PFSK-1 (cell line): ENCODE measurements around the gene PIKFYVE.

Experiments
- FOXP2 ChIP-seq: optimal IDR thresholded peaks from 2 replicates; pipeline ENCODE3; 2011; ENCODE audit warnings: borderline replicate concordance, control low read depth, inconsistent platforms; ENCODE audit not compliant: insufficient read depth; ENCODE audit errors: extremely low read length, extremely low read depth
- POLR2AphosphoS5 ChIP-seq: IDR thresholded peaks from 2 replicates; pipeline ENCODE4 v1.6.1; 2012; ENCODE audit warnings: low read depth, mild to moderate bottlenecking, control low read depth, low read length, moderate library complexity
- REST ChIP-seq, 2 experiments: IDR thresholded peaks; 2 replicates each; pipeline versions ENCODE4 v1.6.1 to v1.8.0; 2011 to 2012; ENCODE audit warnings: low read depth in 2 of 2, low read length in 2 of 2, control low read depth in 1 of 2, inconsistent platforms in 1 of 2, mild to moderate bottlenecking in 1 of 2, moderate library complexity in 1 of 2; ENCODE audit not compliant: insufficient read depth in 1 of 2
- SIN3A ChIP-seq: IDR thresholded peaks from 2 replicates; pipeline ENCODE4 v1.6.1; 2012; ENCODE audit warnings: mild to moderate bottlenecking, low read length, moderate library complexity, borderline replicate concordance; ENCODE audit not compliant: insufficient read depth
- TAF1 ChIP-seq: IDR thresholded peaks from 2 replicates; pipeline ENCODE4 v1.6.1; 2012; ENCODE audit warnings: low read length, control low read depth, borderline replicate concordance; ENCODE audit not compliant: insufficient read depth

Gene PIKFYVE

DNA sequence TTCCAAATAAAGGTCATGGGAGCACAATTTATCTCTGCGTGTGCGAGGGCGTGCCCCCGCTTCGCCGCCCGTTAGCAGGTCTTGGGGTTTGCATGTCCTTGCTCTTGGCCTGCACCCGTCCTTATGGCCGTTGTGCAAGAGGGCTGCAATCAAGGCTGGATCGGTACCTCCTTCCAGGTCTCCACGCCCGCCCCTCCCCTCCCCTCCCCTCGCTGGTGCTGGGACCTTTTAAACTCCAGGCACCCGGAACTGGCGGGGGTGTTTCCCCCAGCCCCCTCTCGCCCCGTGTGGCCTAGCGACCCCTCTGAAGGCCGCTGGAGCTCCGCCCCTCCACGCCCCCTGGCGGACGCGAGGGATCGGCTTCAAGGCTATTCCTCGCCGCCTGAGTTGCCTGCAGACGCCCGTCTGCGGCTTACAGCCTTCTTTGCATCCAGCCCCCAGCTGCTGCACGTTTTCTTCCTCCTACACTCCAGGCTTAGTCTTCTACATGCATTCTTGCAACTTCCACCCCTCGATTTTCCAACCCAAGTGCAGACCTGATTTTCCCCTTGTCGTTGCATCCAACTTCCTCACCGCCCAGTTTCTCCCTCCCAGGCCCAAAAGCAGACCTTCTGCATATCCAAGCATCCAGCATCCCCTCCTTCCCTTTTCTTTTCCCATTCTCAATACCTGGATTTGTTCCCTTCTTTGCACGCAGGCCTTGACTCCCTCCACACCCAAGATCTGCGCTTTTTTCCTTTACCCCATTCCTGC is 11.8 kb upstream of the PIKFYVE start:
- no peak for TF ChIP-seq SIN3A
- TF ChIP-seq REST (IDR thresholded peaks at IDR 0.05; ENCODE audit: insufficient read depth in 1 of 2, low read depth in 2 of 2, low read length in 2 of 2): no peak
- no peak for TF ChIP-seq FOXP2
- TF ChIP-seq POLR2AphosphoS5: no peak
- TF ChIP-seq TAF1: no peak

- TF ChIP-seq FOXP2 (peak; percentile 40), POLR2AphosphoS5 (peak; percentile 74; the same call in 1 of the 2 replicates), REST (IDR thresholded peaks at IDR 0.05; ENCODE audit: insufficient read depth in 1 of 2, low read depth in 2 of 2, low read length in 2 of 2) (no peak), TAF1 (peak; percentile 58; the same call in 1 of the 2 replicates), SIN3A (no peak; the same call in 1 of the 2 replicates)
Observed at GRCh38 chr2:208254871-208255556, 11.0 kb upstream of the PIKFYVE start, which contains the start of gene IDH1. TSS of gene IDH1 (minus strand) at chr2:208255071. CDS start at chr2:208251551, 3,520 bp downstream.

DNA sequence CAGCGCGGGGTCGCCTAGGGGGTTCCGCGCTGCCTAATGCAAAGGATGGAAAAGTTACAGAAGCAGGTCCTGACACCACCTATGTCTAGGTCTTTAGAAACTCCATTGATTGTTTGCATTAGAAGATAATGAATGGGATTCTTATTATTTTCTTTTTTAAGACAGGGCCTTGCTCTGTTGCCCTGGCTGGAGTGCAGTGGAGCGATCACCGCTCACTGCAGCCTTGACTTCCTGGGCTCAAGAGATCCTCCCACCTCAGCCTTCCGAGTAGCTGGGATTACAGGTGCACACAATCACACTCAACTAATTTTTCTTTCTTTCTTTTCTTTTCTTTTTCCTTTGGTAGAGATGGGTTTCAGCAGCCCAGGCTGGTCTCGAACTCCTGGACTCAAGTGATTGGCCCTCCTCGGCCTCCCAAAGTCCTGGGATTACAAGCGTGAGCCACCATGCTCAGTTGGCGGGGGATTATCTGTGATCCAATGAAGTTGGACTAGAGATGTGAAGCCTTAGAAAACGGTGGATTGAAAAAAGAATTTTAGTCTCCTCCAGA is 10.4 kb upstream of the PIKFYVE start:
- no peak for TF ChIP-seq REST (IDR thresholded peaks at IDR 0.05; ENCODE audit: insufficient read depth in 1 of 2, low read depth in 2 of 2, low read length in 2 of 2)
- no peak for TF ChIP-seq SIN3A
- no peak for TF ChIP-seq FOXP2
- TF ChIP-seq POLR2AphosphoS5: no peak
- no peak for TF ChIP-seq TAF1

DNA sequence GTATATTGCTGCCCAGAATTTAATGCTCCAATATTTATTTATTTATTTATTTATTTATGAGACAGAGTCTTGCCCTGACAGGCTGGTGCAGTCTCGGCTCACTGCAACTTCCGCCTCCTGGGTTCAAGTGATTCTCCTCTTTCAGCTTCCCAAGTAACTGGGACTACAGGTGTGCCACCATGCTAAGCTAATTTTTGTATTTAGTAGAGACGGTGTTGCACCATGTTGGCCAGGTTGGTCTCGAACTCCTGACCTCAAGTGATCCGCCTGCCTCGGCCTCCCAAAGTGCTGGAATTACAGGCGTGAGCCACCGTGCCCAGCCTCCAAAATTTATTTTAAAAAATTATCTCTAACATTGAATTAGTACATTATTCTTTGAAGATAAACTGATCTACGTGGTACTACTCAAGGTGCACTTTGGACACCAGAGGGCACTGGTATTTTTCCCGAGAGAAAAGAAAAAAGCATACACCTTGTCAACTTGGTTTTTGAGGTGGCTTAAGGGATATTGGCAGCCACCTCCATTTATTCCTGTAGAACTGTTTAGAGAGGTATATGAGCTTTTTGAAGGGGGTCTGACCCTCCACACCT is 9.8 kb upstream of the PIKFYVE start:
- TF ChIP-seq REST (IDR thresholded peaks at IDR 0.05; ENCODE audit: insufficient read depth in 1 of 2, low read depth in 2 of 2, low read length in 2 of 2): no peak
- no peak for TF ChIP-seq SIN3A
- no peak for TF ChIP-seq POLR2AphosphoS5
- TF ChIP-seq TAF1: no peak
- TF ChIP-seq FOXP2: no peak
